Adrenal gland (tissue), 12 donors: ENCODE data around the gene MDGA2. TPM values are rescaled to one million over a fixed set of nuclear protein-coding genes. Genes with fewer than 3 reads are reported as not detected.

Experiments
- DNase-seq, 7 donors: peaks; one replicate each; pipeline ENCODE4 v3.0.0-alpha.2; 2019 to 2020
- H3K27ac ChIP-seq, 5 donors: fragments of 200-600 bp; sonication (generic) in 4 of 5; 1 replicate in 3 of 5; 2 replicates in 2 of 5; pipeline versions ENCODE4 v1.5.1 to v1.8.0; 2016 to 2020; ENCODE audit warnings: mild to moderate bottlenecking in 1 of 5
- H3K27me3 ChIP-seq: fragments of 200-600 bp; 2 replicates; pipeline ENCODE4 v1.8.0; 2021
- H3K36me3 ChIP-seq, 2 donors: fragments of 200-600 bp; replicated peaks in 1 of 2; 1 replicate in 1 of 2; 2 replicates in 1 of 2; pipeline versions ENCODE4 v1.5.1 to v1.8.0; 2018 to 2022
- H3K4me1 ChIP-seq, 2 donors: fragments of 200-600 bp; replicated peaks in 1 of 2; 1 replicate in 1 of 2; 2 replicates in 1 of 2; pipeline versions ENCODE4 v1.5.1 to v1.8.0; 2018 to 2021
- H3K4me3 ChIP-seq, 4 donors: fragments of 200-600 bp; sonication (generic) in 3 of 4; one replicate each; pipeline ENCODE4 v1.5.1; 2016 to 2018
- H3K9me3 ChIP-seq, 3 donors: fragments of 200-600 bp; sonication (generic) in 1 of 3; replicated peaks in 1 of 3; 1 replicate in 2 of 3; 2 replicates in 1 of 3; pipeline versions ENCODE4 v1.5.1 to v1.8.0; 2016 to 2021
- POLR2A ChIP-seq, 2 donors: fragments of 450-650 bp; IDR thresholded peaks; one replicate each; pipeline ENCODE4 v1.6.1; 2017; ENCODE audit warnings: antibody characterized with exemption in 2 of 2, mild to moderate bottlenecking in 2 of 2, moderate library complexity in 1 of 2
- WGBS, 4 donors: extraction: QIAGEN DNeasy Blood & Tissue Kit in 2 of 4; methylation state at CpG; one replicate each; pipeline versions ENCODE4 v1.1.5 to v1.1.7; 2013 to 2017; 5-methylcytosine and 5-hydroxymethylcytosine counted together
- intact Hi-C, 2 donors: fragments of 100-400 bp; cut with DNase I; formaldehyde crosslinking; loops; one replicate each; pipeline versions ENCODE4 v1.14.1 to v1.15.0; 2022 to 2023
- polyA plus RNA-seq, 3 donors: library from polyadenylated mRNA; stranded (reverse); fragments of 200-250 nt in 2 of 3; fragments of 350-450 nt in 1 of 3; fragmentation: Illumina TruSeq in 1 of 3; extraction: RNeasy Lipid Tissue Mini Kit (QIAGEN cat#74804) in 1 of 3; gene quantifications; one replicate each; pipeline ENCODE4 v1.2.3, GENCODE V29; 2013 to 2014
- total RNA-seq, 9 donors: library from RNA; depleted of rRNA in 4 of 9; stranded (reverse); fragments of >200 nt in 4 of 9; fragments of 120-200 nt in 1 of 9; fragmentation: NEBNext Ultra II Directional in 1 of 9; extraction: Animal tissue kit (Norgen Biotek cat#: 25700) in 1 of 9; gene quantifications; one replicate each; pipeline versions ENCODE4 v1.1.0 to v1.2.4, GENCODE V29; 2013 to 2023
- TF ChIP-seq, protein P1 (sequence below), 6 experiments: fragments of 450-650 bp in 4 of 6; fragments of 200-600 bp in 2 of 6; sonication (generic) in 1 of 6; IDR thresholded peaks; 1 replicate in 5 of 6; 2 replicates in 1 of 6; pipeline versions ENCODE4 v1.5.1 to v1.8.0; 2016 to 2021; ENCODE audit warnings: antibody characterized with exemption in 6 of 6, mild to moderate bottlenecking in 2 of 6, moderate library complexity in 1 of 6
- donor health status: healthy with polysubstance abuse.
- donor health status: Bipolar disorder and iron deficiency.
- donor health status: DM: yes; HTN: yes; CAD: no.
- donor health status: DM: no; HTN: no; CAD: no.
- donor health status: DM: no; HTN: no; CAD: no.
- donor health status: DM: yes; HTN: yes; CAD: no.

Gene MDGA2
- total and polyA plus RNA-seq, 12 donors = 0.08 to 3.5 (median 0.34) TPM; not detected in 5

DNA sequence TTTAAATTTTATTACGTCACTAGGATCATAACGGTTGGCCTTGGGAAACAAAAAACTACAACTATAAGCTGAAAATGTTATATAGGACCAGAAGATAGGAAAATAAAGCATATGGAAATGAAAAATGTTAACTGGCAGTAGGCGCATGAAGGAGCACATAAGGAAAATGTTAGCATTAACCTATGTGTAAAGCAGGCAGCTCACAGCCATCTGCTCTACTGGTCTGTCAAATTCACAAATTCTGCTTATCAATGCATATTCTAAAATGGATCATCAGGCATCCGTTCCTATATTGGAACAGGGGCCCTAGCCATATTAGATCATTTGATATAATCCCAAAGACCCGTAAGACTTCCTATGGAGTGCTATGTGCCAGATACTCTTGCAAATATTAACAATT, 263.9 kb downstream of the MDGA2 start:
- Histone ChIP-seq H3K9me3 (no peaks in the 10 kb centered on the region), H3K4me3 (no peak overlapping the region), H3K27me3 (no peaks in the 10 kb centered on the region), H3K4me1 (no peaks in the 10 kb centered on the region), H3K27ac (no peak overlapping the region), H3K36me3 (no peaks in the 10 kb centered on the region)
- 80 to 88% (median 83%) methylated on average over 5 of the region's 5 CpGs for WGBS, 4 donors
- intact Hi-C loops = no loop called here
- no peak for DNase-seq
- no peak for TF ChIP-seq POLR2A (IDR thresholded peaks at IDR 0.05)
- TF ChIP-seq, protein P1, sequence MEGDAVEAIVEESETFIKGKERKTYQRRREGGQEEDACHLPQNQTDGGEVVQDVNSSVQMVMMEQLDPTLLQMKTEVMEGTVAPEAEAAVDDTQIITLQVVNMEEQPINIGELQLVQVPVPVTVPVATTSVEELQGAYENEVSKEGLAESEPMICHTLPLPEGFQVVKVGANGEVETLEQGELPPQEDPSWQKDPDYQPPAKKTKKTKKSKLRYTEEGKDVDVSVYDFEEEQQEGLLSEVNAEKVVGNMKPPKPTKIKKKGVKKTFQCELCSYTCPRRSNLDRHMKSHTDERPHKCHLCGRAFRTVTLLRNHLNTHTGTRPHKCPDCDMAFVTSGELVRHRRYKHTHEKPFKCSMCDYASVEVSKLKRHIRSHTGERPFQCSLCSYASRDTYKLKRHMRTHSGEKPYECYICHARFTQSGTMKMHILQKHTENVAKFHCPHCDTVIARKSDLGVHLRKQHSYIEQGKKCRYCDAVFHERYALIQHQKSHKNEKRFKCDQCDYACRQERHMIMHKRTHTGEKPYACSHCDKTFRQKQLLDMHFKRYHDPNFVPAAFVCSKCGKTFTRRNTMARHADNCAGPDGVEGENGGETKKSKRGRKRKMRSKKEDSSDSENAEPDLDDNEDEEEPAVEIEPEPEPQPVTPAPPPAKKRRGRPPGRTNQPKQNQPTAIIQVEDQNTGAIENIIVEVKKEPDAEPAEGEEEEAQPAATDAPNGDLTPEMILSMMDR (IDR thresholded peaks at IDR 0.05) = no peak

DNA sequence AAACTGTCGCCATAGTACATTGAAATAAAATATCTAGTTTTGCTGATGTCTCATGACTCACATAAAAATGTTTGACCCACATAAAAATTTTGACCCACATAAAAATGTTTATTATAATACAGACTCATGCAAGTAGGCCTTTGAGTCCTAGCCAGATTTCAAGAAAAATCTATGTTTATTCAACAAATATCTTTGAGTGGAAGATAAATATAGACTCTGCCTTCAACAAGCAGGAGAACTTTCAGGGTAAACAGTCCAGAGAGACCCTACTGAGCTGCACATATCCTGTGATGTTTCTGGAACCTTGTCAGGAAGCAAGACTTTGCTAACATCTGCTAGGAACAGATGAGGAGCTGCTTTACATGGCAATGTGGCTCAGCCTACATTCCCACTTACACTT, 283.1 kb downstream of the MDGA2 start:
- no peak overlapping the region for H3K27ac ChIP-seq
- WGBS, 4 donors = 39 to 76% (median 65%) methylated on average over 1 of the region's 1 CpG
- no peak for TF ChIP-seq POLR2A (IDR thresholded peaks at IDR 0.05)
- TF ChIP-seq, protein P1 (IDR thresholded peaks at IDR 0.05) = no peak
- H3K36me3 ChIP-seq = no peaks in the 10 kb centered on the region
- no peaks in the 10 kb centered on the region for H3K9me3 ChIP-seq
- no peaks in the 10 kb centered on the region for H3K27me3 ChIP-seq
- no peak for DNase-seq
- intact Hi-C loops = no loop called here
- H3K4me3 ChIP-seq = no peak overlapping the region
- no peaks in the 10 kb centered on the region for H3K4me1 ChIP-seq

DNA sequence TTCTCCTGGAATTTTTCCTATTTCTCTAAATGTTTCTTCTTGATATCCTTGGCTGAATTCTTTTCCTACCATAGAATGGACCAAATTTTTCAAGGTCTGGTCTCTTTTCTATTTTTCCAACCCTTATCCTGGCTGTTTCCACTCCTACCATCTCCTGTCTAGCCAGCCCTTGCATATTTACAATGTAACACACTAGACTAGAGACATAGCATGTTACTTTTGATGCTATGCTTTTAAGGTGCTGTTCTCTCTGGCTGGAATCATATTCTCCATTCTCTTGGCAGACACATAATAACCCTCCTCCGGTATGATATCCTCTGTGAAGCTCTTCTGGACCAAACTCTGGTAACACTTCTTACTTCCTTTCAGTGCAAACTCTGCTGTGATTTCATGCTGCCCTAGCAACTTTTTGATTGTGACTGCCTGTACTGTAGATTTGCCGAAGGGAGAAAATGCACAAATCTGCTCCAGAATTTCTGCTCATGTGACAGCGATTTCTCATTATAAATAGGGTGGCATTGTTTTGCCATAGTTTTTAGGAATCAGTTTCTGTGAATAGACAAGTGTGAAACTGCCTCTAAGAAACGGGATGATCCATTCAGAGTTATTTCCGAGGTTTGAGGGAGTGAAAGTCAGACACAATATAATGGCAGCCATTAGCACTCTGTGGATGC, 284.4 kb downstream of the MDGA2 start:
- intact Hi-C loops = no loop called here
- H3K4me3 ChIP-seq = no peak overlapping the region
- TF ChIP-seq POLR2A (IDR thresholded peaks at IDR 0.05) = no peak
- TF ChIP-seq, protein P1 (IDR thresholded peaks at IDR 0.05) = no peak
- H3K36me3 ChIP-seq = no peaks in the 10 kb centered on the region
- WGBS, 4 donors = 72 to 83% (median 76%) methylated on average over 5 of the region's 5 CpGs
- no peaks in the 10 kb centered on the region for H3K4me1 ChIP-seq
- no peak overlapping the region for H3K27ac ChIP-seq
- no peak for DNase-seq
- H3K9me3 ChIP-seq = no peaks in the 10 kb centered on the region
- no peaks in the 10 kb centered on the region for H3K27me3 ChIP-seq

- Histone ChIP-seq H3K27me3 (no peaks in the 10 kb centered on the region), H3K4me1 (no peaks in the 10 kb centered on the region), H3K9me3 (no peaks in the 10 kb centered on the region), H3K27ac (no peak overlapping the region), H3K36me3 (no peaks in the 10 kb centered on the region), H3K4me3 (no peak overlapping the region)
- no peak for DNase-seq
- TF ChIP-seq, protein P1 (IDR thresholded peaks at IDR 0.05) = no peak
- no peak for TF ChIP-seq POLR2A (IDR thresholded peaks at IDR 0.05)
- WGBS, 4 donors = 63 to 88% (median 71%) methylated on average over 1 of the region's 1 CpG
- intact Hi-C loops = no loop called here
These were observed 285.9 kb downstream of the MDGA2 start for GRCh38 chr14:47389535-47389934.
